Endometrial microvascular endothelial cells (primary cell): Measurements from ENCODE around the gene MYOM1. TPM values are rescaled to one million over a fixed set of nuclear protein-coding genes. Genes with fewer than 3 reads are reported as not detected.
"Not testable (repeated sequence)": the region's sequence is repeated elsewhere in the genome, so short reads cannot be mapped to it uniquely, and the experiment has no call there.

ENCODE experiments used
- in situ Hi-C: cut with HindIII; loops from 2 replicates; pipeline ENCODE4 v1.10.0; 2017; ENCODE audit warnings: low sequenced_read_pairs, low pct_unique_long_range_greater_than_20kb; ENCODE audit errors: inconsistent ontology term
- total RNA-seq: library from RNA; depleted of rRNA; stranded (reverse); fragments of >200 nt; gene quantifications from one replicate; pipeline ENCODE4 v1.2.3, GENCODE V29; 2015; ENCODE audit errors: inconsistent ontology term

MYOM1 gene
- total RNA-seq, 1 donor from 2014 or later, result not detected

- in situ Hi-C loops, result not testable (repeated sequence)
Measured at GRCh38 chr18:3198260-3198860, 21.4 kb downstream of the MYOM1 start.

- in situ Hi-C loops, result no loop called here
Measured at GRCh38 chr18:3194947-3195612, 24.7 kb downstream of the MYOM1 start.

- in situ Hi-C loops, result no loop called here
Measured at GRCh38 chr18:3193331-3193730, 26.4 kb downstream of the MYOM1 start.

GRCh38 chr18:3192752-3193151, 27.0 kb downstream of the MYOM1 start:
- in situ Hi-C loops, result no loop called here

- in situ Hi-C loops, result no loop called here
Measured at GRCh38 chr18:3192286-3192685, 27.5 kb downstream of the MYOM1 start.

GRCh38 chr18:3190610-3191009, 29.2 kb downstream of the MYOM1 start:
- in situ Hi-C loops, result no loop called here

GRCh38 chr18:3189884-3190283, 29.9 kb downstream of the MYOM1 start:
- in situ Hi-C loops, result no loop called here

- in situ Hi-C loops, result no loop called here
Measured at GRCh38 chr18:3186678-3187658, 32.8 kb downstream of the MYOM1 start.

- in situ Hi-C loops, result no loop called here
Measured at GRCh38 chr18:3184275-3184963, 35.3 kb downstream of the MYOM1 start.

- in situ Hi-C loops, result no loop called here
Measured at GRCh38 chr18:3183103-3183717, 36.6 kb downstream of the MYOM1 start.

- in situ Hi-C loops, result no loop called here
Measured at GRCh38 chr18:3180325-3180724, 39.4 kb downstream of the MYOM1 start.

GRCh38 chr18:3179430-3180089, 40.2 kb downstream of the MYOM1 start:
- in situ Hi-C loops, result no loop called here

- in situ Hi-C loops, result no loop called here
Measured at GRCh38 chr18:3177902-3178687, 41.7 kb downstream of the MYOM1 start.

- in situ Hi-C loops, result no loop called here
Measured at GRCh38 chr18:3175195-3175758, 44.5 kb downstream of the MYOM1 start.

- in situ Hi-C loops, result no loop called here
Measured at GRCh38 chr18:3172097-3172496, 47.7 kb downstream of the MYOM1 start.

- in situ Hi-C loops, result no loop called here
Measured at GRCh38 chr18:3171631-3172030, 48.1 kb downstream of the MYOM1 start.

GRCh38 chr18:3170441-3171161, 49.2 kb downstream of the MYOM1 start:
- in situ Hi-C loops, result no loop called here
